WTC11 (cell line): ENCODE data around the gene EGFR.

Experiments used
- SP1 ChIP-seq: sonication (generic); formaldehyde crosslinking; conservative IDR thresholded peaks from 2 replicates; pipeline ENCODE4 v1.8.1; 2022; ENCODE audit warnings: missing genetic modification reagents
- TEAD1 ChIP-seq: sonication (generic); formaldehyde crosslinking; IDR thresholded peaks from 2 replicates; pipeline ENCODE4 v1.8.0; 2022; ENCODE audit warnings: mild to moderate bottlenecking, missing genetic modification reagents
- ZNF121 ChIP-seq: sonication (generic); formaldehyde crosslinking; IDR thresholded peaks from 2 replicates; pipeline ENCODE4 v1.8.0; 2023; ENCODE audit warnings: missing genetic modification reagents
- TF ChIP-seq, protein P1 (sequence below): fragments of 200-600 bp; IDR thresholded peaks from 2 replicates; pipeline ENCODE4 v1.8.0; 2022; ENCODE audit warnings: antibody characterized with exemption
- TF ChIP-seq, protein P2 (sequence below): sonication (generic); formaldehyde crosslinking; IDR thresholded peaks from 2 replicates; pipeline ENCODE4 v1.8.1; 2023; ENCODE audit warnings: mild to moderate bottlenecking, missing genetic modification reagents

DNA sequence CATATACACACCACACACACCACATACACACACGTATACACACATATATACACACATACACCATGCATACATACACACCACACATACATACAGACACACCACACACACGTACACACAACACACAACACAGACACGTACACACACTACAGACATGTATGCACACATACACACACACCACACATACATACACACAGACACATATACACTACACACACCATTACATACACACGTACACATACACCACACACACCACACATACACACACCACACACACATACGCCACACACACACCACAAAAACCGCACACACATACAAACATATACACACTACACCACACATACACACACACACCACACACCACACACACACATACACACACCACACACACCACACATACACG is 184.5 kb downstream of the EGFR start:
- TF ChIP-seq, protein P1, sequence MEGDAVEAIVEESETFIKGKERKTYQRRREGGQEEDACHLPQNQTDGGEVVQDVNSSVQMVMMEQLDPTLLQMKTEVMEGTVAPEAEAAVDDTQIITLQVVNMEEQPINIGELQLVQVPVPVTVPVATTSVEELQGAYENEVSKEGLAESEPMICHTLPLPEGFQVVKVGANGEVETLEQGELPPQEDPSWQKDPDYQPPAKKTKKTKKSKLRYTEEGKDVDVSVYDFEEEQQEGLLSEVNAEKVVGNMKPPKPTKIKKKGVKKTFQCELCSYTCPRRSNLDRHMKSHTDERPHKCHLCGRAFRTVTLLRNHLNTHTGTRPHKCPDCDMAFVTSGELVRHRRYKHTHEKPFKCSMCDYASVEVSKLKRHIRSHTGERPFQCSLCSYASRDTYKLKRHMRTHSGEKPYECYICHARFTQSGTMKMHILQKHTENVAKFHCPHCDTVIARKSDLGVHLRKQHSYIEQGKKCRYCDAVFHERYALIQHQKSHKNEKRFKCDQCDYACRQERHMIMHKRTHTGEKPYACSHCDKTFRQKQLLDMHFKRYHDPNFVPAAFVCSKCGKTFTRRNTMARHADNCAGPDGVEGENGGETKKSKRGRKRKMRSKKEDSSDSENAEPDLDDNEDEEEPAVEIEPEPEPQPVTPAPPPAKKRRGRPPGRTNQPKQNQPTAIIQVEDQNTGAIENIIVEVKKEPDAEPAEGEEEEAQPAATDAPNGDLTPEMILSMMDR, result no peak
- TF ChIP-seq ZNF121 (CRISPR knock-in tag) (no peak), TEAD1 (CRISPR knock-in tag) (no peak), SP1 (CRISPR knock-in tag) (no peak)
- TF ChIP-seq, protein P2, sequence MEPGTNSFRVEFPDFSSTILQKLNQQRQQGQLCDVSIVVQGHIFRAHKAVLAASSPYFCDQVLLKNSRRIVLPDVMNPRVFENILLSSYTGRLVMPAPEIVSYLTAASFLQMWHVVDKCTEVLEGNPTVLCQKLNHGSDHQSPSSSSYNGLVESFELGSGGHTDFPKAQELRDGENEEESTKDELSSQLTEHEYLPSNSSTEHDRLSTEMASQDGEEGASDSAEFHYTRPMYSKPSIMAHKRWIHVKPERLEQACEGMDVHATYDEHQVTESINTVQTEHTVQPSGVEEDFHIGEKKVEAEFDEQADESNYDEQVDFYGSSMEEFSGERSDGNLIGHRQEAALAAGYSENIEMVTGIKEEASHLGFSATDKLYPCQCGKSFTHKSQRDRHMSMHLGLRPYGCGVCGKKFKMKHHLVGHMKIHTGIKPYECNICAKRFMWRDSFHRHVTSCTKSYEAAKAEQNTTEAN, result no peak
